DMS114 treated with DMSO at 0.1 percent for 48 hours (cell line): ENCODE data around the gene SYT2.
"Not testable (repeated sequence)": the region's sequence is repeated elsewhere in the genome, so short reads cannot be mapped to it uniquely, and the experiment has no call there.

Experiments
- DNase-seq: peaks from one replicate; lab custom pipeline; 2025; ENCODE audit not compliant: unreplicated experiment; lab: John Stamatoyannopoulos, UW

Gene SYT2

GRCh38 chr1:202578001-202578504 is 132.2 kb downstream of the SYT2 start:
- no peak for DNase-seq

GRCh38 chr1:202577381-202577780 is 132.9 kb downstream of the SYT2 start:
- DNase-seq = no peak

GRCh38 chr1:202576816-202577215 is 133.4 kb downstream of the SYT2 start:
- DNase-seq = no peak

- DNase-seq = no peak
Observed at GRCh38 chr1:202575918-202576653, 134.2 kb downstream of the SYT2 start.

GRCh38 chr1:202572867-202573266 is 137.4 kb downstream of the SYT2 start:
- no peak for DNase-seq

GRCh38 chr1:202571719-202572339 is 138.4 kb downstream of the SYT2 start:
- DNase-seq = peak; percentile 12

GRCh38 chr1:202569393-202570322 is 140.6 kb downstream of the SYT2 start:
- no peak for DNase-seq

GRCh38 chr1:202568826-202569225 is 141.4 kb downstream of the SYT2 start:
- DNase-seq = no peak

GRCh38 chr1:202568410-202568809 is 141.8 kb downstream of the SYT2 start:
- no peak for DNase-seq

- DNase-seq = no peak
Observed at GRCh38 chr1:202567738-202568137, 142.5 kb downstream of the SYT2 start.

GRCh38 chr1:202565890-202566602 is 144.2 kb downstream of the SYT2 start:
- DNase-seq = no peak

- DNase-seq = no peak
Observed at GRCh38 chr1:202564958-202565495, 145.2 kb downstream of the SYT2 start.

- DNase-seq = no peak
Observed at GRCh38 chr1:202563818-202564217, 146.4 kb downstream of the SYT2 start.

GRCh38 chr1:202562444-202563060 is 147.7 kb downstream of the SYT2 start:
- no peak for DNase-seq

GRCh38 chr1:202561726-202562443 is 148.4 kb downstream of the SYT2 start:
- DNase-seq = no peak

- DNase-seq = no peak
Observed at GRCh38 chr1:202561240-202561639, 149.0 kb downstream of the SYT2 start.

GRCh38 chr1:202557662-202558061 is 152.6 kb downstream of the SYT2 start:
- not testable (repeated sequence) for DNase-seq

GRCh38 chr1:202556037-202556436 is 154.2 kb downstream of the SYT2 start:
- not testable (repeated sequence) for DNase-seq

GRCh38 chr1:202554619-202555018 is 155.6 kb downstream of the SYT2 start:
- not testable (repeated sequence) for DNase-seq
